Kidney capillary endothelial cell (primary cell): ENCODE data around the gene SULT4A1.
A peak's percentile ranks its signal among the peaks of the same experiment; 100 is the strongest.

Source experiments
- DNase-seq: peaks from one replicate; pipeline ENCODE4 v3.0.0-alpha.2; 2018; ENCODE audit warnings: low spot score

SULT4A1 gene

DNA sequence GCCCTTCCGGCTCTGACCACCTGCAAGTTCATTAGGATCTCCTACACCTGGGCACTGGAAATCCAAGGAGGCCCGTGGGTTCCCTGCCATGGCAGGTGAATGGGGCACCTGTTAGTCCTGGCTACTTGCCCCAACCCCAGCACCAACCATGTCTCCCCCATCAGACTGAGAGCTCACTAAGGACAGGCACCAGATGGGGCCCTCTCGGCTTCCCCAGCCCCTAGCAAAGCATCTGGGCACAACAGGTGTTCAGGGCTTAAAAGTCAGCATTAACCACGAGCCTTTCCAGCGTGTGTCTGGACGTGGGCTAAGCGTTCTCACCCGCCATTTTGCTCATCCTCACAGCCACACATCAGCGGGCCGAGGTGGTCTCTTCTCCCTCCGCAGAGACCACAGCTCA lies 2.2 kb downstream of the SULT4A1 start:
- no peak for DNase-seq

DNA sequence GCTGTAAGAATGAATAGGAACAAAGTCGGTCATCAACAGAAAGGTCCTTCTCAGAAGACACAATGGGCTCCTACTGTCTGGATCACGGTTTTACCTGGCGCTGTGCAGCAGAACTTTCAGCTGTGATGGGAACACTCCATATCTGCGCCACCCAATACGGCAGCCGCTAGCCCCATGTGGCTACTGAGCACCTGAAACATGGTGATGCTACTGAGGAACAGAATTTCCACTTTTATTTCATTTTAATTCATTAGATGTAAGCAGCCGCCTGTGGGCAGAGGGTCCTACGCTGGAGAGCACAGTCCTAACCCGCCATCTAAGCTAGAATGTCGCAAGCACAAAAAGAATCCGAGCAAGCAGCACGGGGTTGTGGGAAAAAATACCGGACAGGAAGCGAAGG lies 2.7 kb downstream of the SULT4A1 start:
- no peak for DNase-seq

DNA sequence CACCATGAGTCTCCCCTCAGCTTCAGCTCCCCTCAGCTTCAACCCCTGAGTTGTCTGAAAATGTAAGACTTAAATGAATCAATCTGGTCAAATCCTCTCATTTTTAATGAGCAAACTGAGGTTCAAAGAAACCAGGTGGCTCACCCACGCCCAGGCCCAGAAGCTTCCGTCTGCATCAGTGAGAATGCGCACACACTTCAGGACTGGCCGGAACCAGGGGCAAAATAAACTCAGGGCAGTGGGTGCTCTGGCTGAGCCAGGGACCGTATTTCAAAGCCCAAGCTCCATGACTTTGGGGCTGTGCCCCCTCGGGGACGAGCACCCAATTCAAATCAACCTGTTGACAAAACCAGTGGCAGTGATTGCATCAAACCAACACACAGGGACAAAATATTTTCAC lies 3.1 kb downstream of the SULT4A1 start:
- no peak for DNase-seq

DNA sequence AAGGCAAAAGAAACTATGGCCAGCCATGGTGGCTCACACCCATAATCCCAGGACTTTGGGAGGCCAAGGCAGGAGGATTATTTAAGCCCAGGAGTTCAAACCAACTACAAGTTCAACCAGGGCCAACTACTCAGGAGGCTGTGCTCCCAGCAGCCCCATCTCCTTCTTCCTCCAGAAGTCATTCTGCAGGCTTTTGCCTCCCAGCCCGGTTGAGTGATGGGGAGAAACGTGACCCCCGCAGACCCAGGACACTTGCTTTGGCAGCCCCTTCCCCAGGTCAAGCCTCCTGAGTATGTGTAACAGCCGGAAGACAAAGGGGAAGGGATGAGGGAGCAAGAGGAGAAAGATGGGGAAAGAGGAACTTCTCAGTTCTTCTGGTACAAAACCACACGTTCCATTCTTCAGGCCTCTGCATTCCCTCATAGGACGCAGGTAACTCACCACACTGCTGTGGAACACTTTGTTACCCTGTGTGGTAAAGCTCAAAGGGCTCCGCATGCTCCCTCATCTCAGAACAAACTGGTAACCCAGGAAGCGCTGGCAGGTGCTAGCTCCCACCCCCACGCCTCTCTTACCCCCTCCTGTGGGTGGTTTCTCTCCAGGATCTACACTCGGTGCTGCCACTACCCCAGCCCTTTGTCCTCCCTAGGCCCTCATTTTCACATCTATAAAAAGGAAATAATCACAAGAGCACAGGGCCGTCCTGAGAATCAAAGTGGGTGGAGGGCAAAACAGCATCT lies 4.0 kb downstream of the SULT4A1 start:
- DNase-seq = no peak

DNA sequence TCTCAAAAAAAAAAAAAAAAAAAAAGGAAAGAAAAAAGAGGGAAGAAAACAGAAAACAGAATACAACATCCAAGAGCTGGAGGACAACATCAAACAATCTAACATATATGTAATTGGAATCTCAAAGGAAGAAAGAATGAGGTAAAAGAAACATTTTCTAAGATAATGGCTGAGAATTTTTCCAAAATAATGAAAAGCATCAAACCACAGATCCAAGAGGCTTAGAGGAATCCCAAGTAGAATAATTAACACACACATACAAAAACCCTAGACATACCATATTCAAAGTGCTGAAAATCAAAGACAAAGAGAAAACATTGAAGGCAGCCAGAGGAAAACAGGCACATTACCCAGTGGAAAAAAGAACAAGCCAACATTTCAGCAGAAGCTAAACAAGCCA lies 4.9 kb downstream of the SULT4A1 start:
- no peak for DNase-seq

DNA sequence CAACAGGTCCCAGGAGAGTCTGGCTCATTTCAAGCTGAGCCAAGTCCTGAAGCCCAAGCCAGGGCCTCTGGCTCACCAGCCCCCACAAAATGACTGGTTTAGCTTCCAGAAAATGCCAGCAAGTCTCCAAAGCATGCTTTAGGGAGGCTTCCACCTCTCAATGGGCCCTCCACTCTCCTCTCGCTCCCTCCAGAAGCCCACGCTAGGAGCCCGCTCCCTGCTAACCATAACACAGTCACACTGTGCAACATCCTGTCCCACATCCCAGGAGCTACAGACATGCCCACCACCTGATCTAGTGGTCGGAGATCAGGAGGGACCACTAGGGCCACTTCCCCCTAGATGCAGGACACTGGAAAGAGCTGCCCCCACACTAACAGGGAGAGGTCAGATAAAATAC lies 6.9 kb downstream of the SULT4A1 start:
- no peak for DNase-seq

DNA sequence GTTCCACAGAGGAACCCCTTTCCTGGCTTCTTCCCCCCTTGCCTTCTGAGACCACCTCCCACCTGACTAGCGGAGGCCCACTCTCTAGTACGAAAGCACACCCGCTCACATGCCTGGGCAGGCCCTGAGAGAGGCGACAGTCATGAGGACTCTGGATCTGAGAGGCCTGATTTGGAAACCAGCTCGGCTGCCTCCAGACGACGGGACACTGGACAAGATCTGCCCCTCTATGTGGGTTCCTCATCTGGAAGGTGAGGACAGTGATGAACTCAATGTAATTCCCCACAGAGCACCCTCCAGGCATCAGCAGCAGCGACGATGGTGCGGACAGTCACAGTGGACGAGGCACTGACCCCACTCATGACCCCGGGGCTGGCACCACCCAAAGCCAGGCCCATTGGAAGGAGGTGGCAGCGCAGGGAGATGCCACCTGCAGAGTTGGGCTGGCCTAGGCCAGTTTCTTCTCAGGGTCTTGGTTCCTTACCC lies 7.5 kb downstream of the SULT4A1 start:
- DNase-seq = no peak

DNA sequence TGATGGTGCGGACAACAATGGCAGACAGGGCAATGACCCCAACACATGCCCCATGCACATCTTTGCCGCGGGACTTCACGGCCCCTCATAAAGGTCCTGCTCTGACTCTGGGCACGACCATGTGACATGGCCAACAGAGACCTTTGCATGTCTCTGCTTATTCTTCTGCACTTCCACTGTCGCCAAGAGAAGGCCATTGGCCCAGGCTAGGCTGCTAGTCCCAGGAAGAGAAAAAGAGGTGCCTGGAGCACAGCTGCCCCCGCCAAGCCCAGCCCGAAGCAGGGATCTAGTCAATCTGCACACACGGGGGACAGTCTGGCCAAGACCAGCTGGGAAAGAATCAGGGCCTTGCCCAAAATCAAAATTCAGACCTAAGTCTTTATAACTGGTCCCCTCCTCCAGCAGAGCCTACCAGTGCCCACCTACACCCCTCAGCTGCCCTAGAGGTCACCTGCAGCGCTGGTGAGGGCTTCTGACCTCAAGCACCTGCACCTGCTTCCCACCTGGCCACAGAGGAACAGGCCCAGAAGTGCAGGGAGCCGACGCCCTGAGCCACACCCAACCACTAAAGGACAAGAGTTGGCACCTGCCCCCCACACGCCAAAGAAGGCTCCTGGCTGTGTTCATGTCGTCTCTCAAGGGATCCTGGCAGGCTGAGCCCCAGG lies 8.1 kb downstream of the SULT4A1 start:
- DNase-seq = no peak

DNA sequence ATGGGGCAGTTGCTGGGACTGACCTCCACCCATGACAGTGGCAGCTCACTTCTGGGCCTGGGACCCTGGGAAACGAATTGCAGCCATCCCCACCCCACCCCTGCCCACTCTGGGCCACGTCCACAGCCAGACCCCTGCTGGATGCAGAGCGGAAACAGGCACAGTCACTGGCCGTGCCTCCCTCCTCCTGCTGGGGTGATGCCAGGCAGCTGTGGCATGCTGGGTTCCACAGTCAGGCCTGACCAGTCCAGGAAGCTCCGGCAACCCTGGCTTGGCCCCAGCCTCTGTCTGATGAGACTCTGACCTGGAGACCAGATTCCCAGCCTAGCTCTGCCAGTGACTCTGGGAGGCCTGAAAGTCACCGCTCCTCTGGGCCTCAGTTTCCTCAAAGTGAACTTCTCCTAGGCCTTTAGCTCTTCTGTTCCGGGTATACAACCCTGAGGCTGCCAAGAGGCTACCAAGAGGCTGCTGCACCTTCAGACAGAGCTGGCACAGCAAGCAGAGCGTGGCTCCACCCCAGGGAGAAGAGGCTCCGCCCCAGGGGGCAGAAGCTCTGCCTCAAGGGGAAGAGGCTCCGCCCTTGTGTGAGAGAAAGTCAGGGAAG lies 8.9 kb downstream of the SULT4A1 start:
- DNase-seq = no peak

DNA sequence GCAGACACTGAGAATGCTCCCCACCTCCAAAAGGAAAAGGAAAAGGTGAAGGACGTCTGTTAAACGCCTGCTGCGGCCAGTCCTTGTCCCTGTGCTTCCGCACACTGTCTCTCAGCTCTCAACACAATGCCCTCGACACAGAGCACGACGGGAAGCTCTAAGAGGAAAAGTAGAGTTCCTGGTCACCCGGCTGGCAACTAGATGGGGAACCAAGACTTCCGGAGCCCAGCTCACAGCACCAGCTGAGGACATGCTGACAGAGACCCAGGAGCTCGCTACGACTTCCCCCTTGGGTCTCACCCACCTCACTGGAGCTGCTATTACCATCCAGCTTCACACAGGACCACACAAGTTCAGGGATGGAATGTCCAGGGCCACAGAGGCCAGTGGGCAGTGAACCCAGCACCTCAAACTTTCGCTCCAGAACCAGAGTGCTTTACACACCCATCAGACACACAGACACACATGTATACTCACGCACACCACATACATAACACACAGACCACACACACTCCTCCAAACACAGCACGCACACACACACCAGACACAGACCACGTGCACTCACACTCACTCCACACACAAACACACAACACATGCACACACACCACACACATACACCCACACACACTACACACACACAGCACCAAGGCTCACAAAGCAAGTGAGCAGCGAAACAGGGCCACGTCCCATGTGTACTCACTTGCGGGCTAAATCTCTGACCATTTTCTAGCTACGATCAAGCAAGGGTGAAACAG lies 9.6 kb downstream of the SULT4A1 start:
- DNase-seq = peak; percentile 45

DNA sequence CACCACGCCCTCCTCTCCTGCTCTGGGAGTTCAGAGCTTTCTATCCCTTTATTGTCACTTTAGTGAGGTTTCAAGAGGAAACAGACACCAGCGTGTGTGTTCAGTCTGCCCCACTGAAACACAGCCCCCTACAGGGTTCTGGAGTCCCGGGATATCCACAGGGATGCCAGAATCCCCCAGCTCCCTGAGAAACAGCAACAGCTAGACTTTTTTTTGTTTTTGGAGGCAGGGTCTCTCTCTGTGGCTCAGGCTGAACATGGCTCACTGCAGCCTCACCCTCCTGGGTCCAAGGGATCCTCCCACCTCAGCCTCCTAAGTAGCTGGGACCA lies 10.4 kb downstream of the SULT4A1 start:
- no peak for DNase-seq

DNA sequence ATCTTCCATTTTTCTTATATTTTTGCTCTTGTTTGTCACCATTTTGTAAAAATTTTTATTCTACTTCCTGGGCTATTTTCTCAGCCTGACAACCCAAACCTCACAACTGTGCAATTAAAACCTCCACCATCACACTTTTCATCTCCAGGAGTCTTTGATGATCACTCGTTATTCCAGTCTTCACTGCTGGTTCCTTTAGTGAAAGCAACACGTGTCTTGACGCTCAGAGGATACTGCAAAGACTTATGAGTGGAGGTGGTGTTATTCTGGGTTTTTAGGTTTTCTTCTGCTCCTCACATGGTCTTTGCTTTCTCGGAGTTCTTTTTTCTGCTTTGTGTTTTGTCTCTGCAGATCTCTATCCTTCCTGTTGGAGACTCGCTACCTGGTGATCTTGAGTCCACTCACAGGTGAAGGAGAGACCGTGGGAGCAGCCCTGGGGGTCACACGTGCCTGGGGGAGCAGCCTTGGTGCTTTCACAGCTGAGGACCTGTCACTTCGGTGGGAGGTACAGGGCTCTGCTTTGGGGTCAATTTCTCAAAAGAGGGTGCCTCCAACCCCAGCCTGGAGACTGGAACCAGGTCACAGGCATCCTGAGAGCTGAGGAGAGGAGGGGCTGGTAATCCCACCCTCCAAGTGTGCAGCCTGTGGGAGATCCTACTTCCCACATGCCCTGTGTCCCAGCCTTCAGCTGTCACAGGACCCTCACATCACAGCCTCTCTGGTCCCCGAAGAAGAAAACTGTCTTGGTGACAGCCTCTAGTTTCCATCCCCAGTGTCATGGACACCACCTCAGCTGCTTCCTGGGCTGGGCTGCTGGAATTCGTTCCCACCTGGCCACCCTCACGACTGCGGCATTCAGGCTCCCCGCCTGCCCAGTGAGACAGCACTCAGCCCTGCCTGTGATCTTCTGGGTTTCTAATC lies 11.0 kb downstream of the SULT4A1 start:
- DNase-seq = no peak

DNA sequence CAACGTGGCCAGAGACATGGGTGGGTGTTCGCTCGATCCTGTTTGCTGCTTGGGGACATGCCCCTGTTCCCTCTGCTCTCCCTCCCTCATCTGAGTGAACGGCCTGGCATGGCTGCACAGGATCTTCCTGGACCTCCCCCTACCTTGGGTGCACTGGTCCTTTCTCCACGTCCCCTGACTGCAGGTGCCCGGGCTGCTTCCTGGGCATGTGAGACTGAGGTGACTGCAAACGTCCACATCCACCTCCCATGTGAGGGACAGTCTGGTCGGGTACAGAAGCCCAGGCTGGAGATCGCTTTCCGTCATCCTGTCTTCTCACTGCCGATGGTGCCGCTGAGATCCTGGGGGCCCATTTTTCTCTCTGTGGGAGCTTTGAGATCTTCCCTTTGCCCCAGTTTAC lies 11.8 kb downstream of the SULT4A1 start:
- no peak for DNase-seq

DNA sequence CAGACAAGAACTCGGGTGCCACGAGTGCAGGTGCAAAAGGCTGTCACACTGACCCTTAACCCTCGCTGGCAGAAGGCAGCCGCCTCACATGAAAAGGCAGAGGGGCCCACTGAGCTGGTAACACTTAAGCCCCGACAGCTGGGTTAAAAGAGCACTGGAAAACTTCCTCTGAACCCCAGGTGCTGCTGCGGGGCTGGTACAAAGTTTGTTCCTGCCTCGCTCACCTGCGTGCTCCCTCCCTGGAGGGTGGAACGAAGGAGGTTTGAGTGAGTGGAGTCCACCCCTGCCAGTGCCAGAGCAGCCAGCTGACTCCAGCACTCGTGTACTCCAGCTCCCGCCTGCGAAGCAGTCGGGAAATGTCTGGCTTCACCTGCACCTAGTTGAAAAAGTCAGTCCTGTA lies 12.6 kb downstream of the SULT4A1 start:
- DNase-seq = no peak

DNA sequence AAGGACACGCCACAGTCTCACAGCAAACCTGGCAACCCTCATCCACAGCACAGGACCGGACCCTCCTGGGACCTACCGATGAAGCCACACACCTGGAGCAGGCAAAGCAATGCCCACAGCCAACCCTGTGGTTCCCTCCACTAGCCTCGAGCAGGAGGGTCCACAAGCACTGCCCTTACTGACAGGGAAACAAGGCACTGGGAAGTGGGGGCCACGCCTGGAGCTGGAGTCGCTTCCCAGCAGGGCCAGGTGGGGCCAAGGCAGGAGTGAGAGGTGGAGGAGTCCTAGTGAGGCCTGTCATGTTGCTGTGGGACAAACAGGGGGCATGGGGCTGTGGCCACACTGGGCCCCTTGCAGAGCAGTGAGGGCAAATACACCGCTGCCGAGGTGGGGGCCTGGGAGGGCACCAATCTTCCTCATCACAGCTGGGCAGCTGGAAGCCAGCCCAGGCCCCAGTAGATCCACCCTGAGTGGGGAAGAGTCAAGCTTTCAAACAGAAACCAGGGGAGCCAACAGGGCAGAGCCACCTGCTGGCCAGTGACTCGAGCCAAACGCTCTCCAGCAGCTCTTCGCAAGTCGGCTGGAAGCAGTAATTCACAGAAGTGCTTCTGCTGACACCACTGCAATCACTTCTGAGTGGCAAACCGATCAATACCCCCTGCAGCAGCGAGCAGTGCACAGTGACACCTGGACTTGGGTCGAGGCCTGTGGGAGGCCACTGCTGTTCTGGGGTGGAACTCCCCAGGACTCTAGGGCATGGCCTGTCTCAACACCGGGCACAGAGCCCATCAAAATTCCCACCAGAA lies 13.7 kb downstream of the SULT4A1 start:
- DNase-seq = no peak

DNA sequence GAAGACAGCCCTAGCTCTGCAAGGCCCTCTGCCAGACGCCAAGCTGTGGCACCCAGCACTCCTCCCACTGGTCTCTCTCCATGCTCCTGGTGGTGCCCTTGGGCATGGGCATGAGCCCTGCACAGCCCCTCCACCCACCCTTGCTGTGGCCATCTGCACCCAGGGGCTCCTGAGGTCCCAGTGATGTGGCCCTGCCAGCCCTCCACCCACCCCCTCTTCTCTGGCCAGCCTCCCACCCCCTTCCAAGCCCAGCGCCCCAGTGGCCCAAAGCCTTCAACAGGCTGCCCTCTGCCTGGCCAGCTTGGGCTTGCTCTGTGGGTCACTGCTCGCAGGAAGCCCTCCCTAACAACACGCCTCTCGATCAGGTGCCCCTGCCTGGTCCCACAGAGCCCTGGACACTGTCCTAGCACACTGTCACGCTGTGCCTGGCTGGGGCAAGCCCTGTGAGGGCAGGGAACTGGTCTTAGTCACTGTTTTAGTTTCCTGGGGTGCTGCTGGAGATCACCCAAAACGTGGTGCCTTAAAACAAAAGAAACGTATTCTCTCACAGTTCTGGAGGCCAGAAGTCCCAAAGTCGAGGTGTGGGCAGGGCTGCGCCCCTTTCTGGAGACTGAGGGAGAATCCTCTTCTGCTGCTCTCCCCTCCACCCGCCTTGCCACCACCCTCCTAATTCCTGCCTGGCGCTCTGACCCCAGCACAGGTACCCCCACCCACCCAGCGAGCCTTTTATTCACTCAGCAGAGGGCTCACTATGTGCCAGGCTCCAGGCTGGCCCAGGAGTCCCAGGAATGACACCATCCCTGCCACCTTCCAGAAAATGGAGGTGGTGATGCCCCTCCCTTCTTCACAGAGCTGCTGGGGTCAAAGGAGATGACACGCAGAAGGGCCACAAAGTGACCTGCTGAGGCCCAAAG lies 14.7 kb downstream of the SULT4A1 start:
- no peak for DNase-seq

DNA sequence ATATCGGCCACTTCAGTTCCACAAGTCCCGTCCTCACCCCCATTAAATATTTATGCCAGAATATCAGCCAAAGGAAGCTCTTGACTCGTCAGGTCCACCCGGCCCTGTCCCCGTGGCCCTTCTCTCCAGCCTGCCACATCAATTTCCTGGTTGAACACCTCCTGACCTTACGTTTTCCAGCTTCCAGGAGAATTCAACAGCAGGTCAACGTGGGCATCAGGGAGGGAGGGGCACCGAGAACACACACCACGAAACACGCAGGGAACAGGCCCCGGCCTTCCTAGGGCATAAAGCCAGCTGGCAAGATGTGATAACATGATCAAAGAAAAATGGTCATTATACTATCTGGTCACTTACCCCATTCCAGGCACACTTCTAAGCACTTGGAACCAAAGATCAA lies 15.3 kb downstream of the SULT4A1 start:
- no peak for DNase-seq

DNA sequence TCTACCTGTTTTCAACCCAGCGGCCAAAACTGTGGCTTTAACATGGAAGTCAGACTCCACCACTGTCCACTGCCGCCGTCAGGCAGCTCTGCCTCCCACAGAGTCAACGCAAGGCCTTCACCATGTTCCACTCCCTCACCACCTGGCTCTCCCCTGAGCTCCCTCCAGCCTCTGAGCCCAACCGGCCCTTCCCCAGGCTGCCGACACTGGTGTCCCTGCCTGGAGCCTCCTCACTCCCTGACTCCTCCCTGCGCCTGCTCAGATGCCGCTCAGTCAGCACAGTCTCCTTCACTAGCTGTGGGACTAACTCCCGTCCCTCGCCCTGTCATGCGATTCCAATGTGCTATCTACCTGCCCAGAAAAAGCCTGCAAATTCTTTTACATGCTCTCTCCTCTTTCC lies 16.3 kb downstream of the SULT4A1 start:
- no peak for DNase-seq
